PC-9 (cell line): Measurements from ENCODE around the gene PSTK. TPM values are rescaled to one million over a fixed set of nuclear protein-coding genes. Genes with fewer than 3 reads are reported as not detected.

Experiments
- BruUV-seq: library from RNA; stranded (reverse); fragments of 400-500 nt; replicated peaks from 2 replicates; lab custom pipeline; 2021; lab: Mats Ljungman, UMichigan
- CTCF ChIA-PET: fragments of 300-600 bp; sonication (Branson Sonifier 250); formaldehyde crosslinking; loops from one replicate; lab custom pipeline; 2022; ENCODE audit warnings: antibody characterized with exemption; lab: Charles Lee
- POLR2A ChIA-PET: fragments of 300-600 bp; sonication (Branson Sonifier 250); formaldehyde crosslinking; loops from one replicate; lab custom pipeline; 2022; ENCODE audit warnings: antibody characterized with exemption; ENCODE audit not compliant: unreplicated experiment; lab: Charles Lee
- DNase-seq, 2 experiments: peaks; one replicate each; pipeline versions ENCODE4 v3.0.0 to v3.0.0-alpha.2; 2015 to 2022; ENCODE audit warnings: mixed read lengths in 1 of 2
- H2AFZ ChIP-seq: fragments of 200-600 bp; sonication (generic); 2 replicates; pipeline ENCODE4 v1.8.1; 2017; ENCODE audit warnings: antibody characterized with exemption
- H3F3A ChIP-seq: fragments of 200-600 bp; sonication (generic); 2 replicates; pipeline ENCODE4 v1.8.1; 2017; ENCODE audit warnings: antibody characterized with exemption, mild to moderate bottlenecking, low read depth; ENCODE audit not compliant: insufficient read depth
- H3K27ac ChIP-seq: fragments of 200-600 bp; sonication (generic); 2 replicates; pipeline ENCODE4 v1.6.1; 2016; ENCODE audit warnings: mixed run types
- H3K27me3 ChIP-seq: fragments of 200-600 bp; sonication (generic); 2 replicates; pipeline ENCODE4 v1.6.1; 2016; ENCODE audit warnings: low read depth, mixed run types; ENCODE audit not compliant: insufficient read depth
- H3K36me3 ChIP-seq: fragments of 200-600 bp; sonication (generic); 2 replicates; pipeline ENCODE4 v1.6.1; 2016; ENCODE audit warnings: low read depth, mixed run types
- H3K4me1 ChIP-seq: fragments of 200-600 bp; sonication (generic); replicated peaks from 2 replicates; pipeline ENCODE4 v1.6.1; 2016; ENCODE audit warnings: mixed run types; ENCODE audit not compliant: insufficient read depth
- H3K4me2 ChIP-seq: fragments of 200-600 bp; sonication (generic); 2 replicates; pipeline ENCODE4 v1.6.1; 2017; ENCODE audit warnings: mixed run types
- H3K4me3 ChIP-seq: fragments of 200-600 bp; sonication (generic); 2 replicates; pipeline ENCODE4 v1.6.1; 2016; ENCODE audit warnings: mixed run types
- H3K79me2 ChIP-seq: fragments of 200-600 bp; sonication (generic); 2 replicates; pipeline ENCODE4 v1.6.1; 2017; ENCODE audit warnings: low read depth, mixed run types
- H3K9me2 ChIP-seq: fragments of 200-600 bp; sonication (generic); 2 replicates; pipeline ENCODE4 v1.8.1; 2017; ENCODE audit warnings: mild to moderate bottlenecking; ENCODE audit not compliant: insufficient read depth
- H3K9me3 ChIP-seq: fragments of 200-600 bp; sonication (generic); 2 replicates; pipeline ENCODE4 v1.8.1; 2016; ENCODE audit warnings: low read depth; ENCODE audit not compliant: insufficient read depth
- H4K20me1 ChIP-seq: fragments of 200-600 bp; sonication (generic); 2 replicates; pipeline ENCODE4 v1.8.1; 2017; ENCODE audit not compliant: insufficient read depth
- CTCF ChIP-seq: fragments of 200-600 bp; sonication (generic); conservative IDR thresholded peaks from 2 replicates; pipeline ENCODE4 v1.6.1; 2017; ENCODE audit warnings: mixed run types, antibody characterized with exemption, mild to moderate bottlenecking, moderate library complexity
- EZH2 ChIP-seq: fragments of 200-600 bp; sonication (generic); IDR thresholded peaks from 2 replicates; pipeline ENCODE4 v1.8.0; 2017; ENCODE audit warnings: antibody characterized with exemption, low read depth
- intact Hi-C: fragments of 100-400 bp; cut with micrococcal nuclease; formaldehyde crosslinking; loops from one replicate; pipeline ENCODE4 v1.10.0; 2022; ENCODE audit not compliant: unreplicated experiment
- total RNA-seq: library from RNA; stranded (reverse); gene quantifications from 2 replicates; pipeline ENCODE4 v1.2.3, GENCODE V29; 2021

Gene PSTK
- total RNA-seq, 1 experiment from 2014 or later, result 3.4 TPM

- Histone ChIP-seq H3K4me2 (peak overlapping the region; percentile 96), H3K27ac (no peak overlapping the region), H3K4me3 (peak overlapping the region; percentile 69; the same call in 1 of the 2 replicates), H4K20me1 (no peaks in the 10 kb centered on the region), H3K4me1 (peaks cover 4% of the 10 kb centered on the region), H3K27me3 (no peaks in the 10 kb centered on the region), H3K9me3 (no peaks in the 10 kb centered on the region), H3K36me3 (no peaks in the 10 kb centered on the region), H3K79me2 (no peaks in the 10 kb centered on the region), H3K9me2 (no peaks in the 10 kb centered on the region), H2AFZ (peak overlapping the region; percentile 84), H3F3A (no peaks in the 10 kb centered on the region)
- ChIA-PET CTCF (interaction anchor here (0.6 kb wide), 1 partner anchor 125 kb away, joined by 3 read pairs; no protein-coding TSS in a partner anchor), POLR2A (no interaction called here)
- BruUV-seq, result TSS peak; percentile 52
- TF ChIP-seq CTCF, result peak; percentile 42; the same call in 1 of the 2 replicates
- TF ChIP-seq EZH2, result no peak
- DNase-seq, result no peak
- intact Hi-C loops, result loop anchor here (1.0 kb wide), 1 partner anchor 27 kb away; the partner anchor contains the start of gene IKZF5
Measured at GRCh38 chr10:122981066-122981464, 864 bp downstream of the PSTK start.

GRCh38 chr10:122983898-122984297 is 3.7 kb downstream of the PSTK start:
- Histone ChIP-seq H3K9me2 (no peaks in the 10 kb centered on the region), H3K36me3 (no peaks in the 10 kb centered on the region), H3K79me2 (no peaks in the 10 kb centered on the region), H4K20me1 (no peaks in the 10 kb centered on the region), H3K27ac (no peak overlapping the region), H3K27me3 (no peaks in the 10 kb centered on the region), H3F3A (no peaks in the 10 kb centered on the region), H3K4me2 (no peak overlapping the region), H2AFZ (no peak overlapping the region), H3K4me3 (no peak overlapping the region), H3K9me3 (no peaks in the 10 kb centered on the region), H3K4me1 (peaks cover 4% of the 10 kb centered on the region)
- TF ChIP-seq EZH2 (no peak), CTCF (no peak)
- CTCF ChIA-PET, result no interaction called here
- no TSS peak for BruUV-seq
- POLR2A ChIA-PET, result no interaction called here
- no peak for DNase-seq
- intact Hi-C loops, result no loop called here

- H2AFZ ChIP-seq, result no peak overlapping the region
- H3K4me3 ChIP-seq, result no peak overlapping the region
- TF ChIP-seq CTCF (no peak), EZH2 (no peak)
- H3K9me2 ChIP-seq, result no peaks in the 10 kb centered on the region
- no peaks in the 10 kb centered on the region for H3K79me2 ChIP-seq
- no peak for DNase-seq
- ChIA-PET POLR2A (no interaction called here), CTCF (no interaction called here)
- H3K4me2 ChIP-seq, result no peak overlapping the region
- H3K36me3 ChIP-seq, result no peaks in the 10 kb centered on the region
- H3K27me3 ChIP-seq, result no peaks in the 10 kb centered on the region
- intact Hi-C loops, result no loop called here
- no peaks in the 10 kb centered on the region for H3F3A ChIP-seq
- BruUV-seq, result no TSS peak
- peaks cover 3% of the 10 kb centered on the region for H3K4me1 ChIP-seq
- H4K20me1 ChIP-seq, result no peaks in the 10 kb centered on the region
- H3K27ac ChIP-seq, result no peak overlapping the region
- H3K9me3 ChIP-seq, result no peaks in the 10 kb centered on the region
Measured at GRCh38 chr10:122984708-122985107, 4.5 kb downstream of the PSTK start.
